HEK293 (cell line): ENCODE results near the gene ASF1B.

ENCODE experiments used
- CTCF ChIA-PET: fragments of 350-600 bp; formaldehyde crosslinking; extraction: SDS; loops from one replicate; lab custom pipeline; 2021; ENCODE audit warnings: antibody characterized with exemption; lab: Yijun Ruan, JAX
- POLR2A ChIA-PET: fragments of 300-600 bp; formaldehyde crosslinking; extraction: SDS; loops from one replicate; lab custom pipeline; 2020; ENCODE audit warnings: antibody characterized with exemption, inconsistent platforms; lab: Yijun Ruan, JAX
- H3K27ac ChIP-seq: fragments of 200-500 bp; sonication (Bioruptor generic); 2 replicates; pipeline ENCODE4 v1.5.1; 2014; ENCODE audit warnings: low read depth, low read length, control low read depth, inconsistent platforms; ENCODE audit errors: extremely low read depth
- H3K36me3 ChIP-seq, 2 experiments: fragments of 200-500 bp in 1 of 2; sonication (Bioruptor generic) in 1 of 2; 1 replicate in 1 of 2; 2 replicates in 1 of 2; pipeline ENCODE4 v1.5.1; 2014 to 2017; ENCODE audit warnings: inconsistent platforms in 2 of 2, low read length in 2 of 2; ENCODE audit not compliant: control insufficient read depth in 2 of 2, insufficient read depth in 1 of 2
- H3K4me1 ChIP-seq: fragments of 200-500 bp; sonication (Bioruptor generic); 2 replicates; pipeline ENCODE4 v1.5.1; 2014; ENCODE audit warnings: mild to moderate bottlenecking, low read length, inconsistent platforms; ENCODE audit not compliant: control insufficient read depth, insufficient read depth
- H3K4me3 ChIP-seq: 2 replicates; pipeline ENCODE4 v1.5.1; 2011; ENCODE audit warnings: low read depth, mild to moderate bottlenecking, control low read depth, low read length, moderate library complexity
- H3K9me3 ChIP-seq: fragments of 200-500 bp; sonication (Bioruptor generic); 2 replicates; pipeline ENCODE4 v1.5.1; 2014; ENCODE audit warnings: low read depth, low read length, inconsistent platforms; ENCODE audit not compliant: control insufficient read depth, insufficient read depth
- FEZF1 ChIP-seq: fragments of 450-650 bp; formaldehyde crosslinking; IDR thresholded peaks from 2 replicates; pipeline ENCODE4 v1.5.1; 2016; ENCODE audit warnings: missing biosample characterization, missing genetic modification characterization
- GFI1B ChIP-seq: fragments of 450-650 bp; formaldehyde crosslinking; IDR thresholded peaks from 2 replicates; pipeline ENCODE4 v1.5.1; 2016; ENCODE audit warnings: missing biosample characterization, missing genetic modification characterization
- GLIS1 ChIP-seq: fragments of 450-650 bp; formaldehyde crosslinking; IDR thresholded peaks from 2 replicates; pipeline ENCODE4 v1.5.1; 2016; ENCODE audit warnings: missing biosample characterization, missing genetic modification characterization
- HIC1 ChIP-seq: fragments of 450-650 bp; formaldehyde crosslinking; IDR thresholded peaks from 2 replicates; pipeline ENCODE4 v1.5.1; 2016; ENCODE audit warnings: missing biosample characterization, missing genetic modification characterization
- HOXC10 ChIP-seq: sonication (generic); formaldehyde crosslinking; IDR thresholded peaks from 2 replicates; pipeline ENCODE4 v1.8.1; 2023; ENCODE audit warnings: mild to moderate bottlenecking, missing genetic modification reagents
- KLF1 ChIP-seq: fragments of 450-650 bp; formaldehyde crosslinking; IDR thresholded peaks from 2 replicates; pipeline ENCODE4 v1.5.1; 2016; ENCODE audit warnings: missing biosample characterization, missing genetic modification characterization
- PBX3 ChIP-seq: sonication (generic); formaldehyde crosslinking; IDR thresholded peaks from 2 replicates; pipeline ENCODE4 v1.8.1; 2022; ENCODE audit warnings: mild to moderate bottlenecking, moderate library complexity, missing genetic modification reagents
- SP2 ChIP-seq: fragments of 450-650 bp; formaldehyde crosslinking; IDR thresholded peaks from 2 replicates; pipeline ENCODE4 v1.5.1; 2016; ENCODE audit warnings: missing biosample characterization, missing genetic modification characterization
- WT1 ChIP-seq: fragments of 450-650 bp; formaldehyde crosslinking; IDR thresholded peaks from 2 replicates; pipeline ENCODE4 v1.5.1; 2016; ENCODE audit warnings: missing biosample characterization, missing genetic modification characterization
- ZBTB26 ChIP-seq: fragments of 450-650 bp; formaldehyde crosslinking; optimal IDR thresholded peaks from 2 replicates; pipeline ENCODE3; 2016; ENCODE audit warnings: missing biosample characterization, mild to moderate bottlenecking, missing genetic modification characterization
- ZBTB8A ChIP-seq: fragments of 450-650 bp; formaldehyde crosslinking; IDR thresholded peaks from 2 replicates; pipeline ENCODE4 v1.5.1; 2016; ENCODE audit warnings: missing biosample characterization, missing genetic modification characterization
- ZIC2 ChIP-seq: fragments of 450-650 bp; formaldehyde crosslinking; IDR thresholded peaks from 2 replicates; pipeline ENCODE4 v1.5.1; 2016; ENCODE audit warnings: missing biosample characterization, missing genetic modification characterization
- ZNF19 ChIP-seq: fragments of 450-650 bp; formaldehyde crosslinking; IDR thresholded peaks from 2 replicates; pipeline ENCODE4; 2016; ENCODE audit warnings: missing biosample characterization, missing genetic modification characterization, low read depth
- ZNF223 ChIP-seq: fragments of 450-650 bp; formaldehyde crosslinking; IDR thresholded peaks from 2 replicates; pipeline ENCODE4 v1.5.1; 2016; ENCODE audit warnings: missing biosample characterization, missing genetic modification characterization
- ZNF366 ChIP-seq: fragments of 450-650 bp; formaldehyde crosslinking; conservative IDR thresholded peaks from 2 replicates; pipeline ENCODE4 v1.5.1; 2016; ENCODE audit warnings: missing biosample characterization, missing genetic modification characterization
- ZNF423 ChIP-seq: fragments of 450-650 bp; formaldehyde crosslinking; IDR thresholded peaks from 2 replicates; pipeline ENCODE4 v1.5.1; 2016; ENCODE audit warnings: missing biosample characterization, missing genetic modification characterization
- ZNF449 ChIP-seq: fragments of 450-650 bp; formaldehyde crosslinking; IDR thresholded peaks from 2 replicates; pipeline ENCODE4 v1.5.1; 2017; ENCODE audit warnings: missing biosample characterization, mild to moderate bottlenecking, missing genetic modification characterization, moderate library complexity
- ZNF501 ChIP-seq: fragments of 450-650 bp; formaldehyde crosslinking; IDR thresholded peaks from 2 replicates; pipeline ENCODE4 v1.5.1; 2016; ENCODE audit warnings: missing biosample characterization, missing genetic modification characterization
- ZNF514 ChIP-seq: fragments of 450-650 bp; formaldehyde crosslinking; IDR thresholded peaks from 2 replicates; pipeline ENCODE4 v1.5.1; 2016; ENCODE audit warnings: missing biosample characterization, missing genetic modification characterization
- ZNF529 ChIP-seq: fragments of 450-650 bp; formaldehyde crosslinking; IDR thresholded peaks from 2 replicates; pipeline ENCODE4 v1.5.1; 2017; ENCODE audit warnings: missing genetic modification characterization, missing biosample characterization; ENCODE audit not compliant: insufficient replicate concordance
- ZNF549 ChIP-seq: fragments of 450-650 bp; IDR thresholded peaks from 2 replicates; pipeline ENCODE4 v1.5.1; 2018; ENCODE audit warnings: missing biosample characterization, missing genetic modification characterization, mild to moderate bottlenecking, inconsistent platforms, moderate library complexity
- ZNF561 ChIP-seq: fragments of 450-650 bp; IDR thresholded peaks from 2 replicates; pipeline ENCODE4 v1.5.1; 2018; ENCODE audit warnings: missing biosample characterization, missing genetic modification characterization, borderline replicate concordance
- ZNF623 ChIP-seq: fragments of 450-650 bp; formaldehyde crosslinking; IDR thresholded peaks from 2 replicates; pipeline ENCODE4 v1.5.1; 2016; ENCODE audit warnings: missing biosample characterization, missing genetic modification characterization
- ZNF791 ChIP-seq: fragments of 450-650 bp; formaldehyde crosslinking; IDR thresholded peaks from 2 replicates; pipeline ENCODE4 v1.5.1; 2016; ENCODE audit warnings: missing biosample characterization, missing genetic modification characterization
- ZSCAN30 ChIP-seq: fragments of 450-650 bp; IDR thresholded peaks from 2 replicates; pipeline ENCODE4 v1.5.1; 2018; ENCODE audit warnings: missing biosample characterization, mild to moderate bottlenecking, missing genetic modification characterization, moderate library complexity

ASF1B gene

GRCh38 chr19:14073925-14074838 lies 62.2 kb downstream of the ASF1B start (continued):
- TF ChIP-seq KLF1 (tag by site-specific recombination) (peak; percentile 99), ZNF366 (tag by site-specific recombination) (0 out of 2 replicates have a peak, but pooled peaks have one; percentile 17), ZNF19 (tag by site-specific recombination) (no peak), ZNF623 (tag by site-specific recombination) (no peak), ZNF529 (tag by site-specific recombination) (no peak), FEZF1 (no peak), GLIS1 (peak; percentile 61)

- POLR2A ChIA-PET, result interaction anchor here (0.6 to 1.6 kb wide), 5 partner anchors 16 to 193 kb away, joined by 3 to 11 read pairs (median 4); partner anchors contain the start of genes ASF1B and CC2D1A
- Histone ChIP-seq H3K27ac (peak overlapping the region; percentile 44; the same call in 1 of the 2 replicates), H3K9me3 (no peaks in the 10 kb centered on the region), H3K36me3 (no peaks in the 10 kb centered on the region), H3K4me1 (no peaks in the 10 kb centered on the region), H3K4me3 (peak overlapping the region; percentile 57)
- CTCF ChIA-PET, result interaction anchor here (0.6 to 6.2 kb wide), 16 partner anchors 8 to 283 kb away, joined by 3 to 80 read pairs (median 4); partner anchors contain the start of genes IL27RA and PALM3
- TF ChIP-seq ZNF449 (tag by site-specific recombination) (no peak), HOXC10 (CRISPR knock-in tag) (peak; percentile 89; the same call in 1 of the 2 replicates), WT1 (no peak), ZNF561 (tag by site-specific recombination) (no peak; the same call in 1 of the 2 replicates), ZNF791 (tag by site-specific recombination) (no peak), ZBTB26 (tag by site-specific recombination) (peak; percentile 77), HIC1 (tag by site-specific recombination) (peak; percentile 45; the same call in 1 of the 2 replicates), ZNF223 (no peak), ZNF549 (tag by site-specific recombination) (no peak), ZSCAN30 (tag by site-specific recombination) (0 out of 2 replicates have a peak, but pooled peaks have one; percentile 8), ZNF501 (tag by site-specific recombination) (no peak), ZBTB8A (tag by site-specific recombination) (peak; percentile 74; the same call in 1 of the 2 replicates), ZIC2 (peak; percentile 31; the same call in 1 of the 2 replicates), PBX3 (CRISPR knock-in tag) (0 out of 2 replicates have a peak, but pooled peaks have one; percentile 38), ZNF514 (no peak), ZNF423 (tag by site-specific recombination) (no peak), SP2 (tag by site-specific recombination) (0 out of 2 replicates have a peak, but pooled peaks have one; percentile 18), GFI1B (tag by site-specific recombination) (no peak)
Measured at GRCh38 chr19:14073261-14073924, 63.0 kb downstream of the ASF1B start.
